Measurements from ENCODE around the gene HDLBP.

- TF ChIP-seq ZNF274 (IDR thresholded peaks at IDR 0.05; ENCODE audit: low read depth, low read length) (no peak), YY1 (IDR thresholded peaks at IDR 0.05; ENCODE audit: insufficient read depth, insufficient read length) (no peak), SUZ12 (IDR thresholded peaks at IDR 0.05; ENCODE audit: extremely low read depth, insufficient read depth, insufficient read length) (no peak)
Measured at GRCh38 chr2:241295326-241296095, 20.0 kb downstream of the HDLBP start.
